GM18517 (cell line): ENCODE results near the gene UBE2I.
"Not testable (repeated sequence)": the region's sequence is repeated elsewhere in the genome, so short reads cannot be mapped to it uniquely, and the experiment has no call there.

Source experiments
- ATAC-seq: cut with Tn5 transposase; IDR thresholded peaks from one replicate; pipeline ENCODE4 v1.9.1; 2021; ENCODE audit warnings: mild to moderate bottlenecking, moderate library complexity; ENCODE audit not compliant: unreplicated experiment

UBE2I gene

DNA sequence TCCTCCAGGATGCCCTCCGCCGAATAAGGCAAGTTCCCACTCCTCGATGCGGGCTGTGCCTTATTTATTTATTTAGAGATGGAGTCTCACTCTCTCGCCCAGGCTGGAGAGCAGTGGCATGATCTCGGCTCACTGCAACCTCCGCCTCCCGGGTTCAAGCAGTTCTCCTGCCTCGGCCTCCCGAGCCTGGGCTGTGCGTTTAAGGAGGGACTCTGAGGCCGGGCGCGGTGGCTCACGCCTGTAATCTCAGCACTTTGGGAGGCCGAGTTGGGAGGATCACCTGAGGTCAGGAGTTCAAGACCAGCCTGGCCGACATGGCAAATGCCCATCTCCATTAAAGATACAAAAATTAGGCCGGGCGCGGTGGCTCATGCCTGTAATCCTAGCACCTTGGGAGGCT lies 18.7 kb downstream of the UBE2I start:
- ATAC-seq: not testable (repeated sequence)

DNA sequence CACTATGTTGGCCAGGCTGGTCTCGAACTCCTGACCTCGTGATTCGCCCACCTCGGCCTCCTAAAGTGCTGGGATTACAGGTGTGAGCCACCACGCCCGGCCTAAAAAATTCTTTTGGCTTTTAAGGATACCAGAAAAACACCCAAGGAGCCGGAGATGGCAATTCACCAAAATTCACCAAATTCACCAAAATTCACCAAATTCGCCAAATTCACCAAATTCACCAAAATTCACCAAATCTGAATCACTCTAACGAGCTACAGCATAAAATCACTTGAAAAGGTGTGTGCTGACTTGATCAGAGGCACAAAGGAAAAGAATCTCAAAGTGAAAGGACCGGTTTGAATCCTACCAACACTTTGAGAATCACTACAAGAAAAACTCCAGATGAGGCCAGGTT lies 19.5 kb downstream of the UBE2I start:
- not testable (repeated sequence) for ATAC-seq

DNA sequence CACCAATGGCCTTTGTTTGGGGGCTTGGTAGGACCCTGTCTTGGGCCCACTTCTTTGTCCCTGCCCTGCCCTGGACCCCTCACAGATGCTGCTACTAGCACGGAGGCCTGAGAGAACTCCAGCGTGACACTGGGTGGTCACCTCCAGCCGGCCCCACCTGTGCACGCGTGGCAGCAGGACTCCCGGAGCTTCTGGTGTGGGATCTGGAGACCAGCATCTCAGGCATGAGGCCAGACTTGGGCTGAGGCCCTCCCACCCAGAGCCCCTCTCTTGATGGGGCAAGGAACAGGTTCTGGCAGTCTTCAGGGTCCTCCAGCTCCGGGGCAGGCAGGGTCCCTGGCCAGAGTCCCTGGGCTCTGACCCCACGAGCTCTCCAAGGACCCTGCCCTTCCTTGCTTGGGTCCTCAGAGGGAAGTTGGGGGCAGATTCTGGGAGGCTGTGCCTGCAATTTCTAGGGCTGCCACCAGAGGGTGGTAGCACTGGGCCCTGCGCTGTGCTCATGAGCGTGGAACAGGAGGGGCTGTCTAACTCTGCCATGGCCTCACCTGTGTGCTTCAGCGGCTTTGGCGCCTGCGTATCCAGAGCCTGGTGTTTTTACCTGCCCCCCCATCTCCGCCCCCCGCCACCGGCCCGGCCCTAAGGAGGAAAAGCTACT lies 21.0 kb downstream of the UBE2I start:
- no peak for ATAC-seq

DNA sequence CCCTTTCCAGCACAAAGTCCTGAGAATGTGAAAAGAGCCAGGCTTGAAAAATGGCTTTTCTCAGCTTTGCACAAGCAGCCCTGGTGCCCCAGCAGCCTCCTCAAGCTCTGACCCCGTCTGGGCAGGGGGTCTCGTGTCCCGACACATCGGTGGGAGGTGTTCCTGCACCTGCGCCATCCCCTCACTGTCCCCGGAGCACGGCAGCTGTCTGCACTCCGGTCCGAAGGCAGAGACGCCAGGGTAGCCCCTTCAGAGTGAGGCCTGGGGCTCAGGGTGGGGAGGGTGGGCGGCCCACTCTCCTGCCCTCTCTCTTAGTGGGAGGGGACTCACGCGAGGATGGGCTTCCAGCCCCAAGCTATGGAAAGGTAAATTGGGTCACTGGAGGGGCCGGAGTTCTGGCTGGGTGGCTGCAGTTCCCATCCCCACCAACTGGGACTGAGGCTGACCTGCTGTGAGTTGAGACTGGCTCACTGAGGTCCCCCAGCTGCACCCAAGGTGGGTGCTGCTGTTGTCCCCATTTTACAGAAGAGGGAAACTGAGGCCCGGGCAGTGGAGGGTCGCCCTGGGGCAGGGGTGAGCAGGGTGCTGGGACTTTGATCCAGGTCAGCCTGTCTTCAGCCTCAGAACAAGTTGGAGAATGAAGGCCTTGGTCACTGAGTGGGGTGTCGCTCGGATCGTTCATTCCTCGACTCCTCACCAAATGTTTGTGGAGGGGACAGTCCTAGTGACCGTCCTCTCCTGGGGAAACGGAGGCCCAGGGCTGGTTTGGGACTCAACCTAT lies 21.7 kb downstream of the UBE2I start:
- no peak for ATAC-seq

DNA sequence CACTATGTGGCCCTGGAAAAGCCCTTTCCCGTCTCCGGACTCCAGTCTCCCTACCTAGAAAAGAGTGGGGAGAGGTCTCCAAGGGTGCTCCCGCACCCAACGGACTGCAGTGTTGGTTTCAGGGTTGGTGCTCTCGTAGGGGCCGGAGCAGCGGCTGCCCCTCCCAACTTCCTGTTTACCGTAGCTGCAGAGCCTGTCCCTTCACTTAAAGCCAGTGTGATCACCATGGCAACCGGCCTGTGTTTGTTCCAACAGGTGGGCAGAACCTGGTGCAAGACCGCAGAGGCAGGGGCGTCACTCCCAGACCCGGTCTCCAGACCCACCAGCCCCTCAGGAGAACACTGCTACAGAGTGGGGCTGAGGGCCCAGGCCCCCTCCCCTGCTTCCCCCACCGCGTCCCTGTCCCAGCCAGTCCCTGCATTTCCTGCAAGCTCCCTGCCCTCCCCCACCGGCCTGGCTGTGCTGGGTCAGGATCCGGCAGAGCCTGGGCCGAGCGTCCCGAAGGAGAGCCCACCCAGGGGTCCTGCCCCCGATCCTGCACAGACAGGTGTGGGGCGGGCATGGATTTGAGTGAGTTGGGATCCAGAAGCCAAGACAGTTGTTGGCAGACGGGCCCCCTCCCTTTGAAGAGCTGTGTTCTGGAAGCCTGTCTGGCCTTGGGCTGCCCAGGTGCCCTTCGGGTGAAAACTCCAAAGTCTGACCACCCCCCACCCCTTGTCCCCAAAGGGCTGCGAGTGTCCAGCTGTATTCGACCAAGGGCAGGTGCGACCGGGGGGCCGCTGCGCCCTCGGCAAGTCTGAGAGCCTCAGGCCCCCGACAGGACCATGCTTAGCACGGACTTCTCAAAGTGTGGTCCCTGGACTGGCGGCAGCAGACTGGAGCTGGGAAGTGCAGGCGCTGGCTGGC lies 22.5 kb downstream of the UBE2I start:
- no peak for ATAC-seq

DNA sequence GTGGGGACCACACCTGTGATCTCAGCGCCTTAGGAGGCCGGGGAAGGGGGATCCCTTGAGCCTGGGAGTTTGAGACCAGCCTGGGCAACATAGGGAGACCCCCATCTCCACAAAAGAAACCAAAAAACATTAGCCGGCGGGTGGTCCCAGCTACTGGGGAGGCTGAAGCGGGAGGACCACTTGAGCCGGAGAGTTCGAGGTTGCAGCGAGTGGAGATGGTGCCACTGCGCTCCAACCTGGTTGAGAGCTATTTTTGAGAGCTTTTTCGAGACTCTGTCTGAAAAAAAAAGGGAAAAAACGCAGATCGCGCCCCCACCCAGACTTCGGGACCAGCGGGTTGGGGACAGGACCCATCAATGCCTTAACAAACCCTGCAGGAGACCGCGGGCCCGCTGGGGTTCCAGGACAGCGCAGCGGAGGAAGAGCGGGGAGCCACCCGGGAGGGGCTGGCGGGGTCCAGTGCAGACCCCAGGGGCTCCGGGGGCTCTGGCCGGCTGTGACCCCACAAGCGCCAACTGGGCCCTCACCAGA lies 23.2 kb downstream of the UBE2I start:
- ATAC-seq: no peak

DNA sequence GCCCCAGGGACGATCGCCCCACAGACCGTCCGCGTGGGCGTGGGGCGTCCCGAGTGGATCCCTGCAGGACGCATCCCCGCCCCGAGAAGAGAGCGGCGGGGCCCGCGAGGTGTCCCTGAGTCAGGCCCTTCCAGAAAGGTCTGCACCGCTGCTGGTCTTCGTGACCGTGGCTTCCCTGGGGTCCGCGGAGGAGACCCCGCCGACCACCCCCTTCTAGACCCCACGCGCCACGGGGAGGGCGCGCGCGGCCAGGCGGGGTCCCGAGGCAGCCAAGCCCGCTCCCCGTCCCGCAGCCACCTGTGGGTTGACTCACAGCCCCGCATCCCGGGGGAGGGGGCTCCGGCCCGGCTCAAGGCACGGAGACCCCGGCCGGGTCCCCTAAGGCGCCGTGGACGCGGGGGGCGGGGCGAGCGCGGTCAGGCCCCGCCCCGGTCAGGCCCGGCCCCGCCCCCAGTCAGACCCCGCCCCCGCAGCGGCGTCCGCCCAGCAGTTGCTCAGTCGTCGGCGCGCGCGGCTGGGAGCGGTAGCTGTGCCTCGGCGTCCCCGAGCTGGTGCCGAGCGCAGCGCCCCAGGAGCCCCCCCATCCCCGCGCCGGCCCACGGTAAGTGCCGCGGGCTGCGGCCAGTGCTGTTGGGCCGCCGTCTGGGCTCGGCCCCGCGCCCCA lies 23.8 kb downstream of the UBE2I start, which contains the start of gene BAIAP3:
Gene BAIAP3 (plus strand): TSS at position 497 of the 664 bp plus-strand sequence. CDS start 4,905 bp downstream, outside the sequence.
- ATAC-seq: no peak

DNA sequence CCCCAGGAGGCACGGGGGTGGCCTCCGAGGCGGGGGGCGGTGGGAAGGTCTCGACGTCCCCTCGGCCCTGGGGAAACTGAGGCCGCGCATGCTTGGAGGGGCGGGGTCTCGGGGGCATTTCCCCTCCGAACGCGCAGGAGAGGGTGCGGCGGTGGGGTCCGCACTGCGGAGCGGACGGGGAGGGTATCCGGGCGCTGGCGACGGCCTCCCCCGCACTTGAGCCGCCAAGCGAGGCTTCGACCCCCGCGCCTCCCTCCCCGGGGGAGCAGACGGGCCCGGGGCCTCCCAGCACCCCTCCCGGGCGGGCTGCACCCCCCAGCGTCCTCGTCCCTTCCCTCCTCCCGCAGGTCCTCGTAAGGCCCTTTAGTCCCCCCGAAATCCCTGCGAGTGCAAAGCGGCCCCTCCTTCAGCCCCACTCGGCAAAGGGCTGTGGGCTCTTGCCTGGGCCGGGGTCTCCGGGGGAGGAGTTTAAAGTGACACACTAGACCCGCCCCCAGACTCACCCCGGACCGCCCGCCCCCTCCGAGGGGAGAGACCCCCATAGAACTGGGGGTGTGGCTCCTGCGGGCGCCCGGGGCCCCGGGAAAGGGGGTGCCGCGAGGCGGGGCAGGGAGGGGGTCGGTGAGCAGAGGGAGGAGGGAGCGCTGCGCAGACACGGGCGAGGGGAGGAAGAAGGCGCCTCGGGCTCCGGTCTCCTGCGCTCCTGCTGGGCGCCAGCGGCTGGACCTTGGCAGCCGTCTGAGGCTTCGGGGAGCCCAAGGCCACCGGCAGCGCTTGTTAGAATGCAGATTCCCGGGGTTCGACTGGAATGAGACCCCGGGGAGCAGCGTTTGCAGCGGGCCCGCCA lies 24.6 kb downstream of the UBE2I start:
- ATAC-seq: no peak

DNA sequence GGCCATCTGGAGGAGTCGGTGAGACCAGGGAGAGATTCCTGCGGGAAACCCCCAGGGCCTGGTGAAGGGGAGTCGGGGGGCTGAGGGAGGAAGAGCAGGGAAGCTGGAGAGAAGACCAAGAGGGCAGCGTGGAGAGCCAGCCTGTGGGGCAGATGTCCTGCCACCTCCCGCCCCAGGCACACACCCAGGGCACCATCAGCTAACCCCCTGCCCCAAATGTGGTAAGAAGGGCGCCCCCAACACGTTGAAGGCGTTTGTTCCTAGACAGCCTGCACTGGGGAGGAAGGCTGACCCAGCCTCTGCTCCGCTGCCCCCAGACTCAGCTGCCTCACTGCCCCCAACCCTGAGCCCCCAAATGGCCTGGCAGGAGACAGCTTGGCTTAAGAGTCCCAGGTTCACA lies 25.3 kb downstream of the UBE2I start:
- no peak for ATAC-seq

DNA sequence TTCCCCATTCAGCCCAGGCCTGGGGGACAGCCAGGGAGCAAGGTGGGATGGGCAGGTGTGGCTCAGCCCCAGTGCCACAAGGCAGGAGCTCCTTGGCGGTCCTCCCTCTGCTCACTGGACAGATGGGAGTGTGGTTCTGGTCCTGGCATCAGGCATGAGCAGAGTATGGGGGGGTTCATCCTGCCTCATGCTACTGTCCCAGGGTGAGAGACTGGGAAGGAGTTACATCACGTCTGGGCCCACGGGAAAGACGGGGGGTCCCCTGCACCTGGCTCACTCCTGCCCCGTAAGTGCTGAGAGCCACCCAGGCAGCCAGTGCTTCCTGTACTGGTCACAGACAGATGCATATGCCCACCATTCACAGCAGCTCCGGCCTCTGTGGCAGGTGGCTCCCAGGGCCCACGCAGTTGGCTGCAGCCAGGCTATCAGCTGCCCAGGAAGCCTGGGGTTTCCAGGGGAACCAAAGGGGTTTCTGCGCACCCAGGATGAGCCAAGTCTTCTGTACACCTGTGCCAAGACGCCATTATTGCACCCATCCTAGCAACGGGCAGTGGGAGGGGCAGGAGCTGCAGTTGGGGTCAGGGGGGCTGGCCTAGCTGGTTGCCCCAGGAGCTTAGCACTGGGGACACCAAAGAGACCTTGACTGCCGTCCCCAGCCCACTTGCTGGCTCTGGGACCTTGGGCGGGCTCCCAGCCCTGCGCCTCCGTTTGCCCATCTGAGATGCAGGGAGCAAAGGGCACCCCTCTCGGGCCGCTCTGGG lies 26.0 kb downstream of the UBE2I start:
- no peak for ATAC-seq

DNA sequence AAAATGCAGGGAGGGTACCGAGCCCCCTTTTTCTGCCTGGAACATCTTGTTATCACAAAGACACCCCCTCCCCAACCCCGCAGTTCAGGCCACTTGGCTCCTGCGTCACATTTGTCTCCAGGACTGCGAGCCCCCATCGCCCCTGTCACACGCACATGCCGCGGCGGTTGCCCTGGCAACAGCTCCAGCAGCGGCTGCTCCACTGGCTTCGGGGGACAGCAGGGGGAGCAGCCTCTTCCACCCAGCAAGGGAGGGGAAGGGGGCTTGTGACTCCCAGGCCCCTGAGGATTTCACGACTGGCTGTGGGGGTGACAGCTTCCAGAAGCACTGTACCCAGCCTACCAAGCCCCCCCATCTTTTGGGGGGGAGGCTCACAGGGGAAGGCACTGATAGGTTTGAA lies 26.6 kb downstream of the UBE2I start:
- ATAC-seq: no peak

DNA sequence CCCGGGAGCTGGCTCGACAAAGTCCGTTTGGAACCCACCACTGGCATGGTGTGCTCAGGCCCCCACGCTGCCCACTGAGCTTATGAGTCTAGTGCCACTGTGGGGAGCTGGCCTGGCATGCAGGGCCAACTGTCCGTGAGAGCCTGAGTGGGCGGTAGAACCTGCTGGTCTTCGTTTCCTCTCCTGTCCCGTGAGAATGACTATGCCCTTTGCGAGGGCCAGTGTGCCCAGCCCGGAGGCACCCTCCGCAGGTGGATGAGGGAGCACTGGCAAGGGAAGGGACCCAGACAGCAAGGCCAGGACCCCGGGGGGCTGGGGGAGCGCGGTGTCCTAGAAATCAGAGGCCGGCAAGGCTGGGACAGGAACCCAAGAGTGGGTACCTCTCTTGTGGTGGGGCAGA lies 27.2 kb downstream of the UBE2I start:
- no peak for ATAC-seq

DNA sequence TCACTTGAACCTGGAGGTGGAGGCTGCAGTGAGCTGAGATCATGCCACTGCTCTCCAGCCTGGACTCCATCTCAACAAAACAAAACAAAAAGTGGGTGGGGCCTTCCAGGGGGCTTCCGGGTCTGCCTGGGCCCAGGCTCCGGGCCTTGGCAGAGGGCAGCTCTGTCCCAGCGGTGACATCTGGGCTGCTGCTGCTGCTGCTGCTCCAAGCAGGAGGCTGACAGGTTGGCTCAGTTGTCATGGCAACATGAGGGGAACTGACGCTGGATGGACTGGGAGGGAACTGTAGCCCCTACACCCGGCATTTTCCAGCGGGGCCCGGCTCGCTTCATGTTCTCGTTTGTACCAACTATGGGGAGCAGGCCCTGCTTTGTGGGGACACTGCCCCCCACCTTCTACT lies 28.1 kb downstream of the UBE2I start:
- no peak for ATAC-seq

DNA sequence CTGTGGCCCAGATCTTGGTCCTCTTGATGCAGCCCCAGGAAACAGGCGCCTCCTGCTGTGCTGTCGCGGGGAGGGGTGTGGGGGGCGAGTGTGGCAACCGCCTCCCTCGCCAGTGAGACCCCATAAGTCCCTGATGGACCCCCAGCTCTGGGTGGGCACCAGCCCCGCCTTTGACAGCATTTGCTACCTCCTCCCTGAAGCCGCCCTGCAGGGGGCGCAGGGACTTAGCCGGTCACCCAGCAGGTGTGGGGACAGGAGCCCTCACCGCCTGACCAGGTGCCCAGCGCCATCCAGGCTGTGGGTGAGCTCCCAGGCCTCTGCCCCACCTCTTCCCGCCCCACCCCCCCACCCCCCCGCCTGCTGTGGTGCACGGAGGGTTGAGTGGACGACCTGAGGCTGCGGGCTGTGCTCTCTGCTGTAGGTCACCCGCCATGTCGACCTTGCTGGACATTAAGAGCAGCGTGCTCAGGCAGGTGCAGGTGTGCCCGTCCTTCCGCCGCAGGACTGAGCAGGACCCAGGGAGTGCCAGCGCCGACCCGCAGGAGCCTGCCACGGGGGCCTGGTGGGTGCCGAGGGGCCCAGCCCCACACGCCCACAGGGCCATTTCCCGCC lies 28.8 kb downstream of the UBE2I start:
- ATAC-seq: no peak

DNA sequence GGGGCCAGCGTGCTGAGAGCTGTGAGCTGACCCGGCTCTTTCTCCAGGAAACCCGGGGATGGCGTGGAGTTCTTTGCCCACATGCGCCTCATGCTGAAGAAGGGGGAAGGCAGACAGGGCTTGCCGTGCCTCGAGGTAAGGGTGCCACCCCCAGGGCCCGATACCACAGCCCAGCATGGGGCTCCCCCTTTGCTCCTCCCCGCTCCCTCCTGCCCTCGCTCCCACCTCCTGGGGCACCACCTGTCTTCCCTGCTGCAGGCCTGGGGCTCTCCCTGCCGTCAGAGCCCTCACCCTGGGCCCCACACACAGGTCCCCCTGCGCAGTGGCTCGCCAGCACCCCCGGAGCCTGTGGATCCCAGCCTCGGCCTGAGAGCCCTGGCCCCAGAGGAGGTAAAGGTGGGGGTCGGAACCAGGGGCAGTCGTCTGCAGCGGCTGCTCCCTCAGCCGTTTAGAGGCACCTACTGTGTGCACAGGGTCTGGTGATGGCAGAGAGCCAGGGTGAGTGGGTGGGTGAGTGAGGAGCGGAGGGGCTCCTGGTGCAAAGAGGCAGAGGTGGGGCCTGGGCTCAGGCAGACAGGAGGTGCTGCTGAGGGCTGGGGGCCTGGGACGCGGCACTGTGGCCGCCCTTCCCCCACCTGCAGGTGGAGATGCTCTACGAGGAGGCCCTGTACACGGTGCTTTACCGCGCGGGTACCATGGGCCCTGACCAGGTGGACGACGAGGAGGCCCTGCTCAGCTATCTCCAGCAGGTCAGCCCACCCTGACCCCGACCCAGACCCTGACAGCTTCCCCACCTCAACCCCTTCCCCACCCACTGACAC lies 29.6 kb downstream of the UBE2I start:
- ATAC-seq: no peak

DNA sequence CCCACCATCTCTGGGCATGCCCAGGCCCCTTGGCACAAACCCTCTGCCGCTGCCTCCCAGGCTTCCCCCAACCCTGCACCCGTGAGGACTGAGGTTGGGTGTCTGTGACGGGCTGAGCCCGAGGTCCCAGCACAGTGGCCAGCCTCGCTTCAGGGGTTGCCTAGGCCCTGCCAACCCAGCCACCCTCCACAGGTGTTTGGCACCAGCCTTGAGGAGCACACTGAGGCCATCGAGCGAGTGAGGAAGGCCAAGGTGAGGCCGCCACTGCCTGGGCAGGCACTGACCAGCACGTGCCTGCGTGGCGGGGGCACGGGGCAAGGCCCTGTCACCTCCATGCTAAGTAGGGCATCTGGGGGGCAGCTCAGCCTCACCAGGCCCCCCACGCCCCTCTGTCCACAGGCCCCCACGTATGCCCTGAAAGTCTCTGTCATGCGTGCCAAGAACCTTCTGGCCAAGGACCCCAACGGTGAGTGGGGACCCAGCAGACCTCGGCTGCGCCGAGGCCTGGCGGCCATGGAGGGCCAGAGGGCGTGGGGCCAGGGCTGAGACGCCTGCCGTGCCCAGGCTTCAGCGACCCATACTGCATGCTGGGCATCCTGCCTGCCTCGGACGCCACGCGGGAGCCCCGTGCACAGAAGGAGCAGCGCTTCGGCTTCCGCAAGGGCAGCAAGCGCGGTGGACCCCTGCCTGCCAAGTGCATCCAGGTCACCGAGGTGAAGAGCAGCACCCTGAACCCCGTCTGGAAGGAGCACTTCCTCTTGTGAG lies 31.5 kb downstream of the UBE2I start:
- no peak for ATAC-seq
